Cardiac muscle cell (in vitro differentiated cells and primary cell): ENCODE data around the gene FMO1. TPM values are rescaled to one million over a fixed set of nuclear protein-coding genes. Genes with fewer than 3 reads are reported as not detected.

ENCODE experiments used
- DNase-seq, 2 donors: peaks; one replicate each; pipeline versions ENCODE4 v3.0.0 to v3.0.0-alpha.2; 2010 to 2017; ENCODE audit warnings: low read depth in 1 of 2, low spot score in 1 of 2
- H3K27ac ChIP-seq: fragments of 200-600 bp; sonication (generic); 2 replicates; pipeline ENCODE4 v1.5.1; 2016
- H3K27me3 ChIP-seq: fragments of 200-600 bp; sonication (generic); 2 replicates; pipeline ENCODE4 v1.6.0; 2016; ENCODE audit warnings: control low read depth
- H3K36me3 ChIP-seq: fragments of 200-600 bp; sonication (generic); 2 replicates; pipeline ENCODE4 v1.5.1; 2016; ENCODE audit warnings: control low read depth
- H3K4me1 ChIP-seq: fragments of 200-600 bp; sonication (generic); 2 replicates; pipeline ENCODE4 v1.8.1; 2017; ENCODE audit warnings: low read depth, mild to moderate bottlenecking, mixed run types
- H3K4me3 ChIP-seq: fragments of 200-600 bp; sonication (generic); 2 replicates; pipeline ENCODE4 v1.5.1; 2016; ENCODE audit warnings: mild to moderate bottlenecking
- H3K9me3 ChIP-seq: fragments of 200-600 bp; sonication (generic); 2 replicates; pipeline ENCODE4 v1.5.1; 2017; ENCODE audit warnings: low read depth, mild to moderate bottlenecking, control low read depth
- CTCF ChIP-seq: IDR thresholded peaks from 2 replicates; pipeline ENCODE4 v1.5.1; 2012; ENCODE audit warnings: low read depth, mild to moderate bottlenecking, low read length
- polyA plus RNA-seq: library from polyadenylated mRNA; unstranded; fragments of >200 nt; fragmentation: Nextera tagmentation; extraction: Ambion mirVana; gene quantifications from 2 replicates; pipeline ENCODE4 v1.2.1, GENCODE V29; 2016
- total RNA-seq: library from RNA; depleted of rRNA; stranded (reverse); fragments of >200 nt; gene quantifications from 2 replicates; pipeline ENCODE4 v1.2.3, GENCODE V29; 2016

The FMO1 gene
- total RNA-seq (not detected in 2 replicates), polyA plus RNA-seq (0.06 TPM in 1 of 2 replicates, not detected in the other)

GRCh38 chr1:171248302-171248701 lies at the start of gene FMO1:
Gene FMO1, plus strand, starts transcription at chr1:171248494. Its CDS starts 9,594 bp downstream, at chr1:171258088.
- Histone ChIP-seq H3K36me3 (no peaks in the 10 kb centered on the region), H3K27me3 (peaks cover 31% of the 10 kb centered on the region), H3K9me3 (no peaks in the 10 kb centered on the region), H3K4me1 (no peaks in the 10 kb centered on the region), H3K27ac (no peak within 1 kb of the TSS), H3K4me3 (no peak within 1 kb of the TSS)
- DNase-seq, result no peak
- no peak for TF ChIP-seq CTCF

GRCh38 chr1:171204296-171204695 lies 44.0 kb upstream of the FMO1 start:
- Histone ChIP-seq H3K36me3 (no peaks in the 10 kb centered on the region), H3K4me3 (no peak overlapping the region), H3K4me1 (no peaks in the 10 kb centered on the region), H3K27ac (no peak overlapping the region), H3K9me3 (no peaks in the 10 kb centered on the region), H3K27me3 (no peaks in the 10 kb centered on the region)
- no peak for DNase-seq
- no peak for TF ChIP-seq CTCF

GRCh38 chr1:171206204-171206977 lies 41.9 kb upstream of the FMO1 start:
- no peak for DNase-seq
- H3K4me1 ChIP-seq, result no peaks in the 10 kb centered on the region
- H3K36me3 ChIP-seq, result no peaks in the 10 kb centered on the region
- H3K4me3 ChIP-seq, result no peak overlapping the region
- no peak for TF ChIP-seq CTCF
- H3K27ac ChIP-seq, result no peak overlapping the region
- H3K9me3 ChIP-seq, result no peaks in the 10 kb centered on the region
- no peaks in the 10 kb centered on the region for H3K27me3 ChIP-seq

- Histone ChIP-seq H3K27me3 (no peaks in the 10 kb centered on the region), H3K4me1 (no peaks in the 10 kb centered on the region), H3K9me3 (no peaks in the 10 kb centered on the region), H3K4me3 (no peak overlapping the region), H3K27ac (no peak overlapping the region), H3K36me3 (no peaks in the 10 kb centered on the region)
- no peak for TF ChIP-seq CTCF
- DNase-seq, result no peak
Measured at GRCh38 chr1:171206978-171207355, 41.3 kb upstream of the FMO1 start.

GRCh38 chr1:171207377-171207776 lies 40.9 kb upstream of the FMO1 start:
- TF ChIP-seq CTCF, result no peak
- Histone ChIP-seq H3K4me1 (no peaks in the 10 kb centered on the region), H3K27me3 (no peaks in the 10 kb centered on the region), H3K27ac (no peak overlapping the region), H3K36me3 (no peaks in the 10 kb centered on the region), H3K9me3 (no peaks in the 10 kb centered on the region), H3K4me3 (no peak overlapping the region)
- DNase-seq, result no peak
